HG03095 (cell line): ENCODE measurements around the gene MAEA.

Experiments
- ATAC-seq: cut with Tn5 transposase; IDR thresholded peaks from one replicate; pipeline ENCODE4 v1.9.1; 2021; ENCODE audit warnings: moderate library complexity; ENCODE audit not compliant: unreplicated experiment

The MAEA gene

GRCh38 chr4:1289207-1290164 lies at the start of gene MAEA:
Gene MAEA (plus strand): TSS chr4:1289891. CDS start chr4:1289914, 23 bp downstream.
- peak; percentile 94 for ATAC-seq

- no peak for ATAC-seq
Observed at GRCh38 chr4:1239950-1240307, 49.8 kb upstream of the MAEA start.

DNA sequence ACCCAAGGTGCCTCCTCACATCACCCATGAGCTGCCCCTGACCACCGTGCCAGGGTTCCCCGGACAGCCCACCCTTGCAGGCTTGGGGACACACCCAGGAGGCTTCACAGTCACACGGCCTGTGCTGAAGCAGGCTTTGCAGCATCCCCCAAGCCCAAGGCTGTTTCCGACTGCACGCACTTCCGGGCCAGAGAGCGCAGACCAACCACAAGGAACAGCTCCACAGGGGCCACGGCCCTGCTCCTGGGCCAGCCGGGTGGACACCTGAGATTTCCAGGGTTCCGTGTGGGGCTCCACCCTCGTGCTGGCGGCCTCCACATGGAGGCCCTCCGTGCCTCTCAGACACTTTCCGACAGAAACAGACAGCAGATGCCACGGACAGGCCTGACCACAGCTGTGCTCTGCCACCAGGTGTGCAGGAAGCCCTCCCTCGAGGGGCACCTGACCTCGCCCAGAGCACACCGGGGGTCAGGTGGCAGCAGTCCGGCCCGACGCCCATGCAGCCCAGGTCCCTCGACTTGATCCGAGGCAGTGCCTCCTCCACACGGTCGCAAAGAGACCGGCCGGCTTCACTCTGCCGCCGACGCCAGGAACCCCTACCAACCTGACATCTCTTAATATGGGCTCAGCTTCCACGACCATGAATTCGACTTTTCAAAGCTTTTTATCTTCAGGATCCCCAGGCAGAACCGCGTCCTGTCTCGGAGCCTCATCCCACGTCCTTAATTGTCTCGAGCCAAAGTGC lies 48.8 kb upstream of the MAEA start:
- ATAC-seq = no peak

DNA sequence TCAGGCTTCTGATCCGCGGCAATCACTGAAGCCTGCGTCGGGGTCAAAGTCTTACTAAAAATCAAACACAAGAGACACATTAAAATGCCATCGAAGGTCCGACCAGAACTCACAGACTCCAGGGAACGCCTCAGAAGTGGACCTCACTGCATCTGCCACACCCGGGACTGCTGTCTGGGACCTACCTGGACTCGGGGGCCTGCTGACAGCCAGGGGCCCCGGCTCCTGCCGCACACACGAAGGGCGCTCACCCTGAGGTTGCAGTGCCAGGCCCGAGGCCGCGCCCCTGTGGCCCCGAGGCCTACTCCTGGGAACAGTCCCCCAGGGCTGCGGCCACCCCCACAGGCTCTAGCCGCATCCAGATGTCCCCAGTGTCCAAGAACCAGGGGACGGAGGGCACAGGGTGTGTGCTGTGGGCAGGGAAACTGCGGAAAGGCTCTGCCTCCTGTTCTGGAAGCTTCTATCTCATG lies 48.2 kb upstream of the MAEA start:
- no peak for ATAC-seq

- ATAC-seq = no peak
Observed at GRCh38 chr4:1241936-1242505, 47.7 kb upstream of the MAEA start.

GRCh38 chr4:1242506-1243450 lies 46.9 kb upstream of the MAEA start:
- ATAC-seq = no peak

- no peak for ATAC-seq
Observed at GRCh38 chr4:1243451-1244080, 46.1 kb upstream of the MAEA start.

DNA sequence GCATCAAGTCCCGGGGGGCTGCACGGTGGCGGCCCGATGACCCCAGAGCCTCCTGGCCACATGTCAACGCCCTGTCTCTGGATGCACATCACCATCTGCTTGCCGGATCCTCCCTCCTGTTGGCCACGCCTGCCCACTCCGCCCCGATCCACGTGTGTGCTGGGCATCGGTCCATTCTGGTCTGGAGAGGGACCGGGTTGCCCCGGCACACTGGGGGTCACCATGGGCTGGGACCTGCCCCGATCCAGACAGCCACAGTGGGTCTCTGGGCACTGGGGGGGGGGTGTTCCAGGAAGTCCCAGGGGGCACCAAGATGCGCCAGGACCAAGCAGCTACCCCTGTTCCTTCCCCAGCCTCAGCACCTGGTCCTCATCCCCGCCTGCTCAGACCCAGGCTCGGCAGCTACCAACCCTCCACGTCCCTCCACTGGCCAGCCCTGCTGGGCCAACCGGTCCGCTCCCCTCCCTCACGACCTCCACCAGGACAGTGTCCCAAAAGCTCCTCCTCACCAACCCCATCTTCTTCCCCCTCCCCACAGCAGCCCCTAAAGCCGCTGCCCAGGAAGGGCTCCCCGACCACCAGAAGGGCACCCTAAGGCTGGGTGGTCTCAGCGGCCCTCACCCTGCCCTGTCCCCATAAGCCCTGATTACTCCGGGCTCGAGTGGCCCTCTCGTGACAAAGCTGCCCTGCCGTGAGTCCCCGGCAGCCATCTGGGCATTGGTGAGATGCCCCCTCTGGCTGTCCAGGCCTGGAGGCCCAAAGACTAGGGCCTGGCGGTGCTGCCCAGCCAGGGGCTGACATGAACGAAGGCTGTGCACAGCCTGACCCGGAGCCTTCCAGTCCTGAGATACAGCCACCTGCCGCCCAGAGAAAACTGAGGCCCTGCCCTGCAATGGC lies 45.4 kb upstream of the MAEA start:
- no peak for ATAC-seq

- no peak for ATAC-seq
Observed at GRCh38 chr4:1244978-1245471, 44.7 kb upstream of the MAEA start.

DNA sequence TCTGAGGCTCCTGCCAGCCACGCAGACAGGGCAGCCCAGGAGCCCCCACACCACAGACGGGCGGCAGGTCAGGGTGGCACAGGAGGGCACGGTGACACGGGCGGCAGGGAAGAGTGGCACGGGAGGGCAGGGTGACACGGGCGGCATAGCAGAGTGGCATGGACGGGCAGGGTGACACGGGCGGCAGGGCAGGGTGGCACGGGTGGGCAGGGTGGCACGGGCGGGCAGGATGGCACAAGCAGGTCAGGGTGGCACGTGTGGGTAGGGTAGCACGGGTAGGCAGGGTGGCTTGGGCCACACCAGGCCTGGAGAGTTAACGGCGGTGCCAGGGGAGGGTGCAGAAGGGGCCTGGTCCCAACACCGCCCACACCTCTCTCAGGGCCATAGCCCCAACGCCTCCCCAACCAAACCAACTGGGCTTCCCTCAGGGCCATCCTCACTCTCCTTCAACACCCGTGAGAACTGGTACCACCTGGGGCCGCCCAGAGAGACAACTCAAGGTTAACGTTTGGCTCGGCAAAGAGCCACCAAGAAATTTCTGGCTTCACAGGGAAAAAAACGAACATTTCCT lies 44.1 kb upstream of the MAEA start:
- no peak for ATAC-seq

DNA sequence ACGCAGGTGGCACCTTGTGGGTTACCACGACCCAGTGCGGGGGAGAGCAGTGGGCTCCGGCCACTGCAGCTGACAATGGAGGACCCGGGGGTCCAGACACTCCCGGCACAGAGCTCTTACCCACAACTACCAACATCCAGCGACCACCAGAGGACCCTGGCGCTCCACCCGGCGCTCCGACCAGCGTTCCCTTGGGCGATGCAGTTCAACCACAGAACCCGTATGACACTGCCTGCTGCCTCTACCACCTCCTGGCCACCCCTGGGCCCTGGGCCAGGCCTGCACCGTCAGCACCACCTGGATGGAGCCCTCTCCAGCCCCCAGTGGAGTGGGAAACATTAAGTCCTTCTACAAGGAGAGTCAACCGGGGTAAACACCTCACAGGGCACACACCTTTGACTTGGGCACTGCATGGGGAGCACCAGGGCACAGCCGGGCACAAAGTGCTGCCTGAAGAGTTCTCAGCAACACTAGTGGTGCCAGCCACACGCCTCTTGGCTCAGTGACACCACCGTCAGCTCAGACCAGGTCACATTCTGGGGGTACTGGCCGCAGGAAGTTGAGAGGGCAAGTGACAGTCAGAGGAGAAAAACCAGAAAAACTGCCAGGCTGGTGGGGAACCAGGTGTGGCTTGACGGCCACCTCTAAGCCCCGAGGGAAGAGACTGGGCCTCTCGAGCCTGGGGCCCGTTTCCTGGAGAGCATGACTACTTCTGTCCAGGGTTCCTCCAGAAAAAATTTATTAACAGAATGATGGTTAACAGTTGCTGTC lies 43.4 kb upstream of the MAEA start:
- no peak for ATAC-seq

- no peak for ATAC-seq
Observed at GRCh38 chr4:1246901-1247863, 42.5 kb upstream of the MAEA start.

GRCh38 chr4:1247864-1248244 lies 41.8 kb upstream of the MAEA start:
- ATAC-seq = peak; percentile 7

GRCh38 chr4:1248245-1249147 lies 41.2 kb upstream of the MAEA start, which contains the start of gene CTBP1:
Gene CTBP1 (minus strand): TSS chr4:1249130. CDS start chr4:1241331, 7,799 bp downstream.
- peak; percentile 30 for ATAC-seq

DNA sequence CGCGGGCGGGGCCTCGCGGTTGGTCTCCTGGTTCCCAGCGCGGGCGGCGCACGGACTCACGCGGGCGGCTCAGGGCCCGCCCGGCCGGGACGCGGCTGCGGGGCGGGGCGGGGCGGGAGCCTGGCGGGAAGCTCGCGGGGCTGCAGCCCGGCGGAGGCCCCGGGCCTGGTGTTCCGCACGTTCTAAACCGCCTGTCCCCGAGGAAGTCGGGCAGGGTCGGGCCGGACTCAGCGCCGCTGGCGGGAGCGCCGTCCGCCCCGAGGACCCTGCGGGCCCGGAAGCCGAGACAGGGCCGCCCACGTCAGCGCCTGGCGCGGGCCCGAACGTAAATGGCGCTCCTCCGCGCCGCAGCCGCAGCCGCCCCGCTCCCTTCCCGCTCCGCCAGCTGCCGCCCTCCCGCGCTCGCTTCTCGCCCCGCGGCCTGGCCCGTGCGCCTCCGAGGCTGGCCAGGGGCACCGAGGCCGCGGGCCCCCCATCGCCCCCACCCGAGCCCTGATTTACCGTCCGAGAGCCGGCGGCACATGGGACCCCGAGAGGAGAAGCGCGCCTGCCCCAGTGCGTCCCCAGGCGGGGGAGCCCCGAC lies 40.5 kb upstream of the MAEA start:
- ATAC-seq = peak; percentile 36
